GM18517 (cell line): ENCODE measurements around the gene XPO6.

Experiments
- ATAC-seq: cut with Tn5 transposase; IDR thresholded peaks from one replicate; pipeline ENCODE4 v1.9.1; 2021; ENCODE audit warnings: mild to moderate bottlenecking, moderate library complexity; ENCODE audit not compliant: unreplicated experiment

Gene XPO6

GRCh38 chr16:28184625-28185024 lies 27.1 kb downstream of the XPO6 start:
- ATAC-seq = no peak

- ATAC-seq = no peak
These were observed 27.8 kb downstream of the XPO6 start for GRCh38 chr16:28183930-28184329.

GRCh38 chr16:28183484-28183883 lies 28.3 kb downstream of the XPO6 start:
- ATAC-seq = no peak

GRCh38 chr16:28182801-28183200 lies 29.0 kb downstream of the XPO6 start:
- no peak for ATAC-seq

GRCh38 chr16:28182183-28182582 lies 29.6 kb downstream of the XPO6 start:
- no peak for ATAC-seq

GRCh38 chr16:28181515-28181914 lies 30.2 kb downstream of the XPO6 start:
- ATAC-seq = no peak

- ATAC-seq = no peak
These were observed 30.9 kb downstream of the XPO6 start for GRCh38 chr16:28180655-28181460.

- no peak for ATAC-seq
These were observed 32.4 kb downstream of the XPO6 start for GRCh38 chr16:28179354-28179753.

GRCh38 chr16:28175715-28176114 lies 36.0 kb downstream of the XPO6 start:
- ATAC-seq = no peak

GRCh38 chr16:28172336-28172735 lies 39.4 kb downstream of the XPO6 start:
- no peak for ATAC-seq

- no peak for ATAC-seq
These were observed 39.9 kb downstream of the XPO6 start for GRCh38 chr16:28171816-28172215.

GRCh38 chr16:28168991-28169554 lies 42.7 kb downstream of the XPO6 start:
- no peak for ATAC-seq

GRCh38 chr16:28167730-28168129 lies 44.0 kb downstream of the XPO6 start:
- ATAC-seq = no peak

GRCh38 chr16:28167221-28167620 lies 44.5 kb downstream of the XPO6 start:
- ATAC-seq = no peak

GRCh38 chr16:28166394-28167208 lies 45.2 kb downstream of the XPO6 start:
- ATAC-seq = no peak

- ATAC-seq = no peak
These were observed 46.2 kb downstream of the XPO6 start for GRCh38 chr16:28165598-28165997.

- ATAC-seq = no peak
These were observed 47.6 kb downstream of the XPO6 start for GRCh38 chr16:28164140-28164539.

GRCh38 chr16:28163699-28164098 lies 48.1 kb downstream of the XPO6 start:
- ATAC-seq = no peak

GRCh38 chr16:28162326-28162877 lies 49.4 kb downstream of the XPO6 start:
- no peak for ATAC-seq

GRCh38 chr16:28161626-28162025 lies 50.1 kb downstream of the XPO6 start:
- ATAC-seq = no peak

- no peak for ATAC-seq
These were observed 53.6 kb downstream of the XPO6 start for GRCh38 chr16:28158136-28158535.
